NCI-H748 (cell line): Measurements from ENCODE around the gene GLG1.
"Not testable (repeated sequence)": the region's sequence is repeated elsewhere in the genome, so short reads cannot be mapped to it uniquely, and the experiment has no call there.

Experiments
- DNase-seq: peaks from one replicate; lab custom pipeline; 2025; ENCODE audit not compliant: unreplicated experiment; lab: John Stamatoyannopoulos, UW

The GLG1 gene

GRCh38 chr16:74542911-74543578, 63.9 kb downstream of the GLG1 start:
- DNase-seq, result not testable (repeated sequence)

GRCh38 chr16:74540663-74541062, 66.3 kb downstream of the GLG1 start:
- DNase-seq, result not testable (repeated sequence)

GRCh38 chr16:74538801-74539200, 68.1 kb downstream of the GLG1 start:
- not testable (repeated sequence) for DNase-seq

DNA sequence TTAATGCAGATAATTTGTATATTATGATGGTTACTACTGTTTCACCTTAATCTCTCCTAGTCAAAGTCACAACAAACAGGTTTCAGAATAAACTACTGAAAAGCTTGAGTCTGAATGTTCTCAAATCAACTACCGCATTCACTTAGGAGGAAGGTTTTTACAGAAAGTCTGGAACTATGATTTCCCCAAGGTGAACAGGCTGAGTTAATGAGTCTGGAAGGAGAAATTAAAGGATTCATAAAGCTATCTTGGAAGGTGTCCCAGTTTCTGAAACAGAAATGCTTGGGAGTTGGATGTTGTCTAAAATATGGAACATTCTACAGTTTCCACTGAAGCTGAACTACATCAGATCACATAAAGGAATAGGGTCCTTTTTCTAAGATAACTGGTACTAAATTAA, 69.2 kb downstream of the GLG1 start:
- DNase-seq, result not testable (repeated sequence)

- not testable (repeated sequence) for DNase-seq
Measured at GRCh38 chr16:74534650-74535049, 72.3 kb downstream of the GLG1 start.

- no peak for DNase-seq
Measured at GRCh38 chr16:74524926-74525325, 82.0 kb downstream of the GLG1 start.

GRCh38 chr16:74524117-74524516, 82.8 kb downstream of the GLG1 start:
- no peak for DNase-seq

GRCh38 chr16:74523706-74524105, 83.2 kb downstream of the GLG1 start:
- not testable (repeated sequence) for DNase-seq

DNA sequence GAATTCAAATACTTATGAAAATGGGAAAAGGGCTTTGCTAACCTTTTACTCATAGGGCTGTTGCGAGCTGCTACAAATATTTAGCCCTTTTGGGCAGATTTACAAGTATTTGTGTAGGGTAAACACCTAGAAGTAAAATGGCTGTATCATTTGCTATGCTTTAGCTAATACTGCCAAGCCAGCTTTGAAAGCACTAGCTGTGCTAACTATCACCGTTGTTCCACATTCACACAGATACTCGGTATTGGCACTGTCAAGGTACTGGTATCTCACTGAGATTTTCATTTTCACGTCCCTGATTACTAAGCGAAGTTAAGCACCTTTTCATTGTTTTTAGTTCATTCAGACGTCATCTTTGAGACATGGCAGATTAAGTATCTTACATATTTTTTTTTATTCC, 84.8 kb downstream of the GLG1 start:
- no peak for DNase-seq

- no peak for DNase-seq
Measured at GRCh38 chr16:74521691-74522090, 85.2 kb downstream of the GLG1 start.

DNA sequence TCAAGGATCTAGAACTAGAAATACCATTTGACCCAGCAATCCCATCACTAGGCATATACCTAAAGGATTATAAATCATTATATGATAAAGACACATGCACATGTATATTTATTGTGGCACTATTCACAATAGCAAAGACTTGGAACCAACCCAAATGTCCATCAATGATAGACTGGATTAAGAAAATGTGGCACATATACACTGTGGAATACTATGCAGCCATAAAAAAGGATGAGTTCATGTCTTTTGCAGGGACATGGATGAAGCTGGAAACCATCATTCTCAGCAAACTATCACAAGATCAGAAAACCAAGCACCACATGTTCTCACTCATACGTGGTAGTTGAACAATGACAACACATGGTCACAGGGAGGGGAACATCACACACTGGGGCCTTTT, 88.0 kb downstream of the GLG1 start:
- not testable (repeated sequence) for DNase-seq

- DNase-seq, result no peak
Measured at GRCh38 chr16:74511961-74512360, 95.0 kb downstream of the GLG1 start.

DNA sequence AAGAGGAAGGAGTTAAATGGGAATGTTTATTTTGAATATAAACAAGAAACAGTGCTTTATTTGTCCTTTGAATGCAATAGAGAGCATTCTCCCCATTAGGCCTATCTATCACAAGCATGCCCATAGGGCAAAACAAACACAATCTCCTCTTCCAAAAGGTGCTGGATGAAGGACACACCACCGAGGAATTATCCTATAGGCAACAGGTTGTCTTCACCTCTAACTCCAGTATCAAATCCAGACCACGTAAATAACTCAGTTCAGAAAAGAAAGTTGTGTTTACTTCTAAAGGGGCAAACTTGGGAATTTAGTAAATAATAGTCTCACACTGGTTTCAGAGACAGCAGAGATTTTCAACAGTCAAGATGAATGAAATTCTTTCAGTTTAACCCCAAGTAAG, 101.9 kb downstream of the GLG1 start:
- no peak for DNase-seq

DNA sequence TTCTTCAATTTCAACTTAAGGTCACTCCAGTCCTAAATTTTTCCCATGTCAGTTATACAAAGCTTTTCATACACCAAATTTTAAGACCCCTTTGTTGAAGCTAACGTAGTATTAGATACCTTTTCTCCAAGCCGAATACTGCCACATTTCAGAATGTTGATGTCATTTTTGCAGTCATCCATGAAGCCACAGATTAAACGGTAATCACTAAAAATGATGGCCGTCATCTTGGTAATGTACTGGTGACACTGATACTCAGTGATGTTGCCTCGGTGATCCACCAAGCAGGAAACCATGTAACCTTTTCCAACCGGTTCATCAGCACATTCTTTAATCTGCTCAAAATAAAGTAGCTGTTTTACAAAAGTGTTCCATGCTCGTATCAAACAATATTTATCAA, 103.5 kb downstream of the GLG1 start:
- DNase-seq, result no peak

- DNase-seq, result no peak
Measured at GRCh38 chr16:74501484-74502478, 105.1 kb downstream of the GLG1 start.

DNA sequence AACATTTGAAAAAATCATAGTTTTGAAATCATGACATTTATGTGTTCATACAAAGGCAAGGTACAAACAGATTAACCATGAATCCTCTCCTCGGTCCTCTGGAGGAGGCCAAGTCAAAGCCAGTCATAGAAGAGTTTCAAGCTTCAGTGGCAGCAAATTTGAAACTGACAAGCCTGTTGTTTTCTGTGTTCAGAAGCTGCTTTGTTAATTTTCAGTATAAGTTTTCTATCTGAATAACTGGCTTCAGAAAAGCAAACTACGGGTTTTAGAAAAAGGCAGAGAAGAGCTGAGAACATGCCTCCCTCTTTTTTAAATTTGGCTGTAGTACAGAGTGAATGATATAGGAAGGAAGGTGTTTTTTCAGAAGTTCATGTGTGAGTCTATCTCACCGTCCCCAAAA, 106.0 kb downstream of the GLG1 start:
- no peak for DNase-seq

DNA sequence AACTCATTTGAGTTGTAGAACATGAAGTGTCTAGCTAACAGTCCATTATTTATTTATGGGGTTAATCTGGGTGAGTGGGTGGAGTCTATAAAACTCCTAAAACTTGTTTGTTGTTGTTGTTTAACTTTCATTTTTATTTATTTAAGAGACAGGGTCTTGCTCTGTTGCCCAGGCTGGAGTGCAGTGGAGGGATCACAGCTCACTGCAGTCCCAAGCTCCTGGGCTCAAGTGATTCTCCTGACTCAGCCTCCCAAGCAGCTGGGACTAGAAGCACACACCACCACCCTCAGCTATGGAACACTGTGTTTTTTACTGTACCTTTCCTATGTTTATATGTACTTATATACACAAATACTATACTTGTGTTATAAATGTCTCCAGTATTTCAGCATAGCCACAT, 107.8 kb downstream of the GLG1 start:
- DNase-seq, result no peak

DNA sequence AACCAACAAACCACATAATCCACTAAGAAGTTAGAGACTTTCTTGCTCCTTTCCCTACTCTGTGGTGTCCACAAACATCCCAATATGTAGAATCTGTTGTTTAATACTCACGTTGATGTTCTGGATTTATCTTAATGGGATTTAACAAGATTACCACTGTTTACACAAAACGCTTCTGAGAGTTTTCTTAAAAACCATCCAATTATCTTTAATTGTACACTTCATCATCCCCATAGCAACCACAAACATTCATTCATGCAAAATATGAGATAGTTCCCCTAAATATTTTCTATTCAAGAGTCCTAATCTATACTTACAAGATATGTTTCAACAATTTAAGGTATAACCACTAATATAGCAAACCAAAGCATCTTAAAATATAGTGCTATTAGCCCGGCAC, 109.2 kb downstream of the GLG1 start:
- DNase-seq, result no peak

DNA sequence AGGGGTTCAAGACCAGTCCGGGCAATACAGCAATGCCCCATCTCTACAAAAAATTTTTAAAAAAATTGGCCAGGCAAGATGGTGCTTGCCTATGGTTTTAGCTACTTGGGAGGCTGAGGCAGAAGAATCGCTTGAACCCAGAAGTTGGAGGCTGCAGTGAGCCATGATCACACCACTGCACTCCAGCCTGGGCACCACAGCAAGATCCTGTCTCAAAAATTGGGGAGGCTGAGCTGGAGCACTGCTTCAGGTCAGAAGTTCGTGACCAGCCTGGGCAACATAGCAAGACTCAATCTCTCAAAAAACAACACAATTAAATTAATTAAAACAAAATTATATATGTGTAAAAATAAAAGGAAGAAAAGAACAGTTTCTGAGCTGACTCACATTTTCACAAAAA, 110.9 kb downstream of the GLG1 start:
- DNase-seq, result no peak

DNA sequence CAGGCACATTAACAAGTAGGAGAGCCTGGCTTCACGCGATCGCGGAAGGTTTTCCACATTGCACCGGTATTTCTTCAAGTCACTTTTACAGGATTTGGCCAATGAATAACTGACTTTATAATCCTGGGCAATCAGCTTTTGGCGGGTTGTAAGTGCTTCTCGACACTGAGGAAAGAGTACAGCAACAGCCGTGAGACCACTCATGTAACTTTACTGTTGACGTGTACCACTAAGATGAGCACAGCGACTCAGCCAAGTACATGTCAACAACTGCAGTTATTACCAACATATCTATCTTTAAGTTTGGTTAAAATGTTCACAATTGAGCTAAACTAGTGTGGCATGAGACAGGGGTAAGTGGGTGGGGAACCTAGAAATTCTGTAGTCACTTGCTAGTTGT, 113.9 kb downstream of the GLG1 start:
- no peak for DNase-seq

DNA sequence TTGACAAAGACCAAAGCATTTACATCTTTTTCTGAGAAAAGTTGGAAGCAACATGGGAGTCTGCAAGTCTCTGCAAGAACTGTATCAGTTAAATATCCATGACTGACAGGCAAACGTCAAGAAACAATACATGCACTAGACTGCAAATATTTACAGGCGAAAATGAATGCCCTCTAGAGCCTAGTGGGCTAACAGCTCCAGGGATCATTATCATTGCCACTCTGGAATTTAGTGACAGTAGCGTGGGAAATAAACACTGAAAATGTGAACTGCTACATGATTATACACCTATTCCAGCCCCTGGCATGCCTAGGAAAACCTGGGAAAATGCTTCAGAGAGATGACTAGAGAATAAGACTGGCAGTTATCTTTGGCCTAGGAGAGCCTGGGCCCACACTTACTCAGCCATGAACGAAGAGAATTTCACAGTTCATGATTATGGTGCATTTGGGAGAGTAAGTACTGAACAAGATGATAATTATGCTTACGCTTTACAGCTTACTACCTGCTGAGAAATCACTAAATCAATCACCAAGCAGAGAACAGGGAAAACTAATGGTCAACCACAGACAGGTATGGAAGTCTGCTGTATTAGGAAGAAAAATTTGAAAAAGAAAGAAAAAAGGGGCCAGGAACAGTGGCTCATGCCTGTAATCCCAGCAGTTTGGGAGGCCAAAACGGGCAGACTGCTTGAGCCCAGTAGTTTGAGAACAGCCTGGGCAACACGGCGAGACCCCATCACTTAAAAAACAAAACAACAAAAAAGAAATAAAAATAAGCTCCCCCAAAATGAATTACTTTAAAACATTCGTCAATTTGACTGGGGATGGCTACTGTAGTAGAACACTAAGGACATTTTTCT, 119.0 kb downstream of the GLG1 start:
- DNase-seq, result no peak
